ENCODE data around the gene GBP2.

The GBP2 gene

GRCh38 chr1:89125913-89126580 is at the start of gene GBP2:
GBP2 (minus strand) TSS chr1:89126114; CDS start chr1:89121966, 4,148 bp downstream.
- no peak within 1 kb of the TSS for H3K4me3 ChIP-seq (ENCODE audit: low read depth, low read length)
- TF ChIP-seq CTCF (IDR thresholded peaks at IDR 0.05; ENCODE audit: control insufficient read depth, extremely low read depth, insufficient read depth), result no peak
- peak; percentile 22 for DNase-seq (ENCODE audit: low read depth)

GRCh38 chr1:89174491-89174890 is 48.6 kb upstream of the GBP2 start:
- TF ChIP-seq CTCF (IDR thresholded peaks at IDR 0.05; ENCODE audit: control insufficient read depth, extremely low read depth, insufficient read depth), result no peak
- DNase-seq (ENCODE audit: low read depth), result no peak
- no peak overlapping the region for H3K4me3 ChIP-seq (ENCODE audit: low read depth, low read length)

GRCh38 chr1:89172468-89173143 is 46.7 kb upstream of the GBP2 start:
- no peak for DNase-seq (ENCODE audit: low read depth)
- H3K4me3 ChIP-seq (ENCODE audit: low read depth, low read length), result no peak overlapping the region
- TF ChIP-seq CTCF (IDR thresholded peaks at IDR 0.05; ENCODE audit: control insufficient read depth, extremely low read depth, insufficient read depth), result no peak

- no peak for TF ChIP-seq CTCF (IDR thresholded peaks at IDR 0.05; ENCODE audit: control insufficient read depth, extremely low read depth, insufficient read depth)
- no peak for DNase-seq (ENCODE audit: low read depth)
- H3K4me3 ChIP-seq (ENCODE audit: low read depth, low read length), result no peak overlapping the region
These were observed 45.1 kb upstream of the GBP2 start for GRCh38 chr1:89171067-89171438.

- no peak for TF ChIP-seq CTCF (IDR thresholded peaks at IDR 0.05; ENCODE audit: control insufficient read depth, extremely low read depth, insufficient read depth)
- no peak for DNase-seq (ENCODE audit: low read depth)
- H3K4me3 ChIP-seq (ENCODE audit: low read depth, low read length), result no peak overlapping the region
These were observed 44.5 kb upstream of the GBP2 start for GRCh38 chr1:89170170-89171066.

GRCh38 chr1:89169166-89169565 is 43.3 kb upstream of the GBP2 start:
- TF ChIP-seq CTCF (IDR thresholded peaks at IDR 0.05; ENCODE audit: control insufficient read depth, extremely low read depth, insufficient read depth), result no peak
- no peak overlapping the region for H3K4me3 ChIP-seq (ENCODE audit: low read depth, low read length)
- DNase-seq (ENCODE audit: low read depth), result peak; percentile 40
